ENCODE data around the gene CEP131. TPM values are rescaled to one million over a fixed set of nuclear protein-coding genes. Genes with fewer than 3 reads are reported as not detected.

The CEP131 gene
- total RNA-seq, 2 donors from 2014 or later = 9.9 to 22.7 TPM

- ATAC-seq (peak; percentile 0), DNase-seq (no peak)
- Histone ChIP-seq H3K4me3 (peak overlapping the region; percentile 31 to 58), H3K9me3 (no peaks in the 10 kb centered on the region), H3K27ac (no peak overlapping the region), H3K27me3 (no peaks in the 10 kb centered on the region), H3K36me3 (replicated peaks in 1 of 2; ENCODE audit: insufficient read depth in 1 of 2, low read depth in 2 of 2) (no peaks in the 10 kb centered on the region), H3K4me1 (peaks cover 23% of the 10 kb centered on the region)
- no peak for TF ChIP-seq POLR2A (IDR thresholded peaks at IDR 0.05)
- TF ChIP-seq CTCF (IDR thresholded peaks at IDR 0.05) = no peak
- WGBS, 2 donors = 0 to 2% methylated on average over 8 to 20 of the region's 30 CpGs
- intact Hi-C loops (cut with DNase I) = no loop called here
Measured at GRCh38 chr17:81222620-81222905, 202 bp downstream of the CEP131 start.

GRCh38 chr17:81221842-81222619 lies 734 bp downstream of the CEP131 start:
- 10 to 12% methylated on average over 19 to 24 of the region's 24 CpGs for WGBS, 2 donors
- H3K36me3 ChIP-seq (replicated peaks in 1 of 2; ENCODE audit: insufficient read depth in 1 of 2, low read depth in 2 of 2) = no peaks in the 10 kb centered on the region
- peak overlapping the region; percentile 31 to 58 for H3K4me3 ChIP-seq
- intact Hi-C loops (cut with DNase I) = no loop called here
- H3K27ac ChIP-seq = no peak overlapping the region
- DNase-seq = no peak
- no peak for ATAC-seq
- TF ChIP-seq POLR2A (IDR thresholded peaks at IDR 0.05) = no peak
- H3K27me3 ChIP-seq = no peaks in the 10 kb centered on the region
- peaks cover 23% of the 10 kb centered on the region for H3K4me1 ChIP-seq
- H3K9me3 ChIP-seq = no peaks in the 10 kb centered on the region

- H3K36me3 ChIP-seq (replicated peaks in 1 of 2; ENCODE audit: insufficient read depth in 1 of 2, low read depth in 2 of 2) = no peaks in the 10 kb centered on the region
- ATAC-seq (no peak), DNase-seq (no peak)
- H3K4me3 ChIP-seq = no peak overlapping the region
- no peak for TF ChIP-seq CTCF (IDR thresholded peaks at IDR 0.05)
- TF ChIP-seq POLR2A (IDR thresholded peaks at IDR 0.05) = no peak
- WGBS, 2 donors = 47 to 73% methylated on average over 6 to 11 of the region's 11 CpGs
- H3K27me3 ChIP-seq = no peaks in the 10 kb centered on the region
- H3K4me1 ChIP-seq = peaks cover 23% of the 10 kb centered on the region
- intact Hi-C loops (cut with DNase I) = no loop called here
- H3K9me3 ChIP-seq = no peaks in the 10 kb centered on the region
- no peak overlapping the region for H3K27ac ChIP-seq
Measured at GRCh38 chr17:81221371-81221841, 1.4 kb downstream of the CEP131 start.

GRCh38 chr17:81219476-81220180 lies 3.1 kb downstream of the CEP131 start:
- H3K36me3 ChIP-seq (replicated peaks in 1 of 2; ENCODE audit: insufficient read depth in 1 of 2, low read depth in 2 of 2) = no peaks in the 10 kb centered on the region
- ATAC-seq (no peak), DNase-seq (no peak)
- no peaks in the 10 kb centered on the region for H3K27me3 ChIP-seq
- WGBS, 2 donors = 82 to 92% methylated on average over 2 to 23 of the region's 24 CpGs
- TF ChIP-seq CTCF (IDR thresholded peaks at IDR 0.05) (no peak), POLR2A (IDR thresholded peaks at IDR 0.05) (no peak)
- H3K4me3 ChIP-seq = no peak overlapping the region
- H3K9me3 ChIP-seq = no peaks in the 10 kb centered on the region
- H3K27ac ChIP-seq = no peak overlapping the region
- intact Hi-C loops (cut with DNase I) = no loop called here
- peaks cover 23% of the 10 kb centered on the region for H3K4me1 ChIP-seq

GRCh38 chr17:81218991-81219390 lies 3.8 kb downstream of the CEP131 start:
- ATAC-seq = no peak
- WGBS, 2 donors = 87 to 94% methylated on average over 8 to 9 of the region's 11 CpGs
- H3K27me3 ChIP-seq = no peaks in the 10 kb centered on the region
- no peaks in the 10 kb centered on the region for H3K36me3 ChIP-seq (replicated peaks in 1 of 2; ENCODE audit: insufficient read depth in 1 of 2, low read depth in 2 of 2)
- no peaks in the 10 kb centered on the region for H3K9me3 ChIP-seq
- H3K27ac ChIP-seq = no peak overlapping the region
- H3K4me1 ChIP-seq = peaks cover 22% of the 10 kb centered on the region
- TF ChIP-seq CTCF (IDR thresholded peaks at IDR 0.05) (no peak), POLR2A (IDR thresholded peaks at IDR 0.05) (no peak)
- no peak for DNase-seq
- intact Hi-C loops (cut with DNase I) = no loop called here
- no peak overlapping the region for H3K4me3 ChIP-seq

All from body of pancreas (tissue), 4 donors.